Naive B cell (primary cell): ENCODE data around the gene ANKS4B. TPM values are rescaled to one million over a fixed set of nuclear protein-coding genes. Genes with fewer than 3 reads are reported as not detected.
"Not testable (repeated sequence)": the region's sequence is repeated elsewhere in the genome, so short reads cannot be mapped to it uniquely, and the experiment has no call there.

Experiments used
- ATAC-seq, 2 donors: fragments of 150-1000 bp; cut with Tn5 transposase; 2 replicates each; pipeline ENCODE4 v1.10.0; 2021; ENCODE audit warnings: low read depth in 2 of 2, mild to moderate bottlenecking in 2 of 2, moderate library complexity in 2 of 2
- DNase-seq: peaks from one replicate; pipeline ENCODE4 v3.0.0; 2022
- H3K27ac Mint-ChIP-seq, 6 donors: one replicate each; pipeline ENCODE4 v1.8.0; 2020 to 2022; ENCODE audit warnings: mild to moderate bottlenecking in 6 of 6, mixed read lengths in 6 of 6, moderate library complexity in 5 of 6, inconsistent platforms in 2 of 6
- H3K27me3 Mint-ChIP-seq, 3 donors: one replicate each; pipeline ENCODE4 v1.8.0; 2021 to 2022; ENCODE audit warnings: mixed read lengths in 3 of 3, mild to moderate bottlenecking in 1 of 3
- H3K36me3 Mint-ChIP-seq, 2 donors: one replicate each; pipeline ENCODE4 v1.8.0; 2020 to 2022; ENCODE audit warnings: mixed read lengths in 2 of 2, inconsistent platforms in 1 of 2, mild to moderate bottlenecking in 1 of 2
- H3K4me1 Mint-ChIP-seq, 3 donors: one replicate each; pipeline ENCODE4 v1.8.0; 2020 to 2022; ENCODE audit warnings: mixed read lengths in 3 of 3, inconsistent platforms in 1 of 3, mild to moderate bottlenecking in 1 of 3, moderate library complexity in 1 of 3
- H3K4me3 Mint-ChIP-seq, 8 donors: one replicate each; pipeline ENCODE4 v1.8.0; 2020 to 2022; ENCODE audit warnings: mild to moderate bottlenecking in 8 of 8, mixed read lengths in 8 of 8, moderate library complexity in 8 of 8, inconsistent platforms in 2 of 8
- H3K9me3 Mint-ChIP-seq, 7 donors: one replicate each; pipeline ENCODE4 v1.8.0; 2020 to 2022; ENCODE audit warnings: mixed read lengths in 7 of 7, mild to moderate bottlenecking in 5 of 7, inconsistent platforms in 2 of 7, moderate library complexity in 1 of 7
- polyA plus RNA-seq, 6 donors: library from polyadenylated mRNA; unstranded; fragments of 300-500 nt; fragmentation: Illumina TruSeq; gene quantifications; one replicate each; pipeline ENCODE4 v1.2.3, GENCODE V29; 2021; ENCODE audit warnings: low read depth in 6 of 6

The ANKS4B gene
- not detected for polyA plus RNA-seq

GRCh38 chr16:21233521-21234150 is at the start of gene ANKS4B:
ANKS4B (plus strand) TSS chr16:21233699; CDS start chr16:21233738, 39 bp downstream.
- H3K9me3 Mint-ChIP-seq = peaks cover 0 to 4% (median 3%) of the 10 kb centered on the region in 7 donors
- peaks cover 26 to 64% (median 63%) of the 10 kb centered on the region in 3 donors for H3K27me3 Mint-ChIP-seq
- no peaks in the 10 kb centered on the region for H3K36me3 Mint-ChIP-seq

GRCh38 chr16:21183995-21184394 is 49.5 kb upstream of the ANKS4B start:
- H3K36me3 Mint-ChIP-seq = peaks cover 29 to 33% of the 10 kb centered on the region in 2 donors

More at GRCh38 chr16:21233521-21234150, at the start of gene ANKS4B:
- H3K27ac Mint-ChIP-seq = peak within 1 kb of the TSS in 1 of 6 donors; percentile 19
- H3K4me1 Mint-ChIP-seq = no peaks in the 10 kb centered on the region
- H3K4me3 Mint-ChIP-seq = no peak within 1 kb of the TSS
- ATAC-seq (no peak), DNase-seq (no peak)

DNA sequence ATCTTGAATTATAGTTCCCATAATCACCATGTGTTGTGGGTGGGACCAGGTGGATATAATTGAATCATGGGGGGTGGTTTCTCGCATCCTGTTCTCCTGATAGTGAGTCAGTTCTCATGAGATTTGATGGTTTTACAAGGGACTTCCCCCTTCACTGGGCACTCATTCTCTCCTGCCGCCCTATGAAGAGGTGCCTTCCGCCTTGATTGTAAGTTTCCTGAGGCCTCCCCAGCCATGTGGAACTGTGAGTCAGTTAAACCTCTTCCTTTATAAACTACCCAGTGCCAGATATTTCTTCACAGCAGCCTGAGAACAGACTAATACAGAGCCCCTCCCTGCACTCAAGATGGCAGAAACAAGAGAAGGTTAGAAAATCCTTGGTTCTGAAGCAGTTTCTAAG is 48.7 kb upstream of the ANKS4B start:
- H3K27me3 Mint-ChIP-seq = no peaks in the 10 kb centered on the region
- H3K27ac Mint-ChIP-seq = peak overlapping the region in 5 of 6 donors; percentile 48 to 91 (median 75)
- peaks cover 11 to 28% (median 16%) of the 10 kb centered on the region in 7 donors for H3K9me3 Mint-ChIP-seq
- peak; percentile 67 to 72 for ATAC-seq
- H3K4me1 Mint-ChIP-seq = peaks cover 14 to 21% (median 17%) of the 10 kb centered on the region in 3 donors
- peaks cover 27 to 32% of the 10 kb centered on the region in 2 donors for H3K36me3 Mint-ChIP-seq
- no peak overlapping the region for H3K4me3 Mint-ChIP-seq
- peak; percentile 19 for DNase-seq

More at GRCh38 chr16:21183995-21184394, 49.5 kb upstream of the ANKS4B start:
- ATAC-seq (no peak), DNase-seq (no peak)
- H3K27me3 Mint-ChIP-seq = no peaks in the 10 kb centered on the region
- H3K27ac Mint-ChIP-seq = peak overlapping the region in 2 of 6 donors; percentile 54 to 79
- H3K4me1 Mint-ChIP-seq = peaks cover 14 to 18% (median 17%) of the 10 kb centered on the region in 3 donors
- peaks cover 11 to 28% (median 17%) of the 10 kb centered on the region in 7 donors for H3K9me3 Mint-ChIP-seq
- no peak overlapping the region for H3K4me3 Mint-ChIP-seq

GRCh38 chr16:21185659-21186325 is 47.7 kb upstream of the ANKS4B start:
- H3K27ac Mint-ChIP-seq = peak overlapping the region in 1 of 6 donors; percentile 57
- peaks cover 11 to 32% (median 16%) of the 10 kb centered on the region in 7 donors for H3K9me3 Mint-ChIP-seq
- peaks cover 14 to 21% (median 17%) of the 10 kb centered on the region in 3 donors for H3K4me1 Mint-ChIP-seq

DNA sequence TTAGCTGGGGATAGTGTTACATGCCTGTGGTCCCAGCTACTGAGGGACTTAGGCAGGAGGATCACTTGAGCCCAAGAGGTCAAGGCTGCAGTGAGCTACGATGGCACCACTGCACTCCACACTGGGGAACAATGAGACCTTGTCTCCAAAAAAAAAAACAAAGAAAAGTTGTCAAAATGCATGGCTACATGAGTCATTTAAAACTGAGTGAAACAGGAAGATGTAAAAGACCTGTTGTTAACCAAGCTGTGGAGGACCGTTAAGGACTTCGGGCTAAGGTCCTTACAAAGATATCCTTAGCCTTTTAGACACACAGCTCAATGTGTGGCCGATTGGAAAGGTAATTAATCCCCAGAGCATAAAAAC is 47.2 kb upstream of the ANKS4B start:
- DNase-seq (no peak), ATAC-seq (no peak)
- Mint-ChIP-seq H3K36me3 (peaks cover 18 to 24% of the 10 kb centered on the region in 2 donors), H3K4me3 (no peak overlapping the region), H3K27ac (no peak overlapping the region), H3K27me3 (no peaks in the 10 kb centered on the region), H3K4me1 (peaks cover 14 to 21% (median 17%) of the 10 kb centered on the region in 3 donors), H3K9me3 (peaks cover 11 to 32% (median 16%) of the 10 kb centered on the region in 7 donors)

More at GRCh38 chr16:21185659-21186325, 47.7 kb upstream of the ANKS4B start:
- Mint-ChIP-seq H3K4me3 (no peak overlapping the region), H3K36me3 (peaks cover 23 to 29% of the 10 kb centered on the region in 2 donors), H3K27me3 (no peaks in the 10 kb centered on the region)
- no peak for ATAC-seq
- no peak for DNase-seq

DNA sequence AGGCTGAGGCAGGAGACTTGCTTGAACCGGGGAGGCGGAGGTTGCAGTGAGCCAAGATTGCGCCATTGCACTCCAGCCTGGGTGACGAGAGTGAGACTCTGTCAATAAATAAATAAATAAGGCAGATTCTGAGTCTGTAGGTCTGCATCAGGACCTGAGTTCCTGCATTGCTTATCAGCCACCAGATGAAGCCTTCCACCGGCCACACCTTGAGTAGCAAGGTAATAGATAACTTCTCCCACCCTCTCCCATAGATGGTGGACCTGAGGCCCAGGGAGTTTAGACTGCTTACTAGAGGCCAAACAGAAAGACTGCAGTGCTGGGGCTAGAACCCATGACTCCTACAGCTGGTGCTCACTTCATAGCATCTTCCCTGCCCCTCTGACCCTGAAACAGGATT is 44.2 kb upstream of the ANKS4B start:
- H3K9me3 Mint-ChIP-seq = peaks cover 4 to 23% (median 15%) of the 10 kb centered on the region in 7 donors
- peaks cover 13 to 19% (median 16%) of the 10 kb centered on the region in 3 donors for H3K4me1 Mint-ChIP-seq
- peaks cover 9% of the 10 kb centered on the region in 2 donors for H3K36me3 Mint-ChIP-seq
- ATAC-seq (no peak), DNase-seq (no peak)
- H3K27ac Mint-ChIP-seq = no peak overlapping the region
- H3K27me3 Mint-ChIP-seq = no peaks in the 10 kb centered on the region
- peak overlapping the region in 1 of 8 donors; percentile 89 for H3K4me3 Mint-ChIP-seq

- Mint-ChIP-seq H3K36me3 (peaks cover 2% of the 10 kb centered on the region in 2 donors), H3K9me3 (peaks cover 0 to 16% (median 8%) of the 10 kb centered on the region in 7 donors), H3K4me3 (no peak overlapping the region), H3K4me1 (peaks cover 12 to 15% (median 13%) of the 10 kb centered on the region in 3 donors), H3K27me3 (peaks cover 0 to 6% (median 3%) of the 10 kb centered on the region in 3 donors), H3K27ac (no peak overlapping the region)
- no peak for ATAC-seq
- DNase-seq = no peak
These were observed 43.5 kb upstream of the ANKS4B start for GRCh38 chr16:21190013-21190412.

GRCh38 chr16:21190599-21190998 is 42.9 kb upstream of the ANKS4B start:
- peaks cover 0 to 7% (median 3%) of the 10 kb centered on the region in 3 donors for H3K27me3 Mint-ChIP-seq
- H3K36me3 Mint-ChIP-seq = no peaks in the 10 kb centered on the region
- H3K4me1 Mint-ChIP-seq = peaks cover 11 to 20% (median 15%) of the 10 kb centered on the region in 3 donors
- peaks cover 0 to 10% (median 5%) of the 10 kb centered on the region in 7 donors for H3K9me3 Mint-ChIP-seq
- ATAC-seq (no peak), DNase-seq (no peak)
- no peak overlapping the region for H3K4me3 Mint-ChIP-seq
- H3K27ac Mint-ChIP-seq = no peak overlapping the region

DNA sequence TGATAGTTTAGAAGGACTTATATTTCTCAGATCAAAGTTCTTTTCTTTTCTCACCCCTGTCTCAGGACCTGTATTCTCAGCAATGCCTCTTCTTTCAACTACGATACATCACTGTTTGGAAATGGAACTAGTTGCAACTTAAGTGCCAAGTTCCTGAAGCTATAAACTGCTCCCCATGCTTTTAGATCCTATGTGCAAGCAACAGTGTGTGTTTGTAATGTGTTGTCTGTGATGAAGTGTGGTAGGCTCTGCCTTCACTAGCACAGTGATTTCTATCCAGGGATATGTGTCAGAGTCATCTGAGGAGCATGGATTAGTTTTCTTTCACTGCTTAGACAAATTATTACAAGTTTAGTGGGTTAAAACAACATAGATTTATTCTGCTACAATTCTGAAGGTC is 40.5 kb upstream of the ANKS4B start:
- Mint-ChIP-seq H3K9me3 (peaks cover 0 to 6% (median 0%) of the 10 kb centered on the region in 7 donors), H3K27me3 (peaks cover 5 to 8% (median 7%) of the 10 kb centered on the region in 3 donors), H3K4me1 (peaks cover 16 to 29% (median 24%) of the 10 kb centered on the region in 3 donors), H3K36me3 (no peaks in the 10 kb centered on the region), H3K27ac (no peak overlapping the region), H3K4me3 (no peak overlapping the region)
- ATAC-seq (no peak), DNase-seq (no peak)

GRCh38 chr16:21194771-21195301 is 38.7 kb upstream of the ANKS4B start:
- Mint-ChIP-seq H3K9me3 (peaks cover 0 to 6% (median 0%) of the 10 kb centered on the region in 7 donors), H3K27ac (peak overlapping the region in 1 of 6 donors; percentile 39), H3K4me3 (no peak overlapping the region), H3K36me3 (no peaks in the 10 kb centered on the region), H3K4me1 (peaks cover 7 to 22% (median 20%) of the 10 kb centered on the region in 3 donors), H3K27me3 (peaks cover 16 to 22% (median 21%) of the 10 kb centered on the region in 3 donors)
- ATAC-seq = no peak
- no peak for DNase-seq

- Mint-ChIP-seq H3K27ac (peak overlapping the region in 1 of 6 donors; percentile 56), H3K27me3 (peaks cover 21 to 25% (median 24%) of the 10 kb centered on the region in 3 donors), H3K4me1 (peaks cover 7 to 22% (median 20%) of the 10 kb centered on the region in 3 donors)
- not testable (repeated sequence) for DNase-seq, H3K4me3 Mint-ChIP-seq, ATAC-seq, H3K36me3 Mint-ChIP-seq, H3K9me3 Mint-ChIP-seq
These were observed 38.2 kb upstream of the ANKS4B start for GRCh38 chr16:21195330-21195729.

GRCh38 chr16:21197112-21197511 is 36.4 kb upstream of the ANKS4B start:
- no peak for DNase-seq
- H3K4me1 Mint-ChIP-seq = peaks cover 7 to 22% (median 20%) of the 10 kb centered on the region in 3 donors
- H3K27ac Mint-ChIP-seq = peak overlapping the region in 1 of 6 donors; percentile 16
- H3K36me3 Mint-ChIP-seq = no peaks in the 10 kb centered on the region
- peak; percentile 64 to 68 for ATAC-seq
- peaks cover 0 to 5% (median 0%) of the 10 kb centered on the region in 7 donors for H3K9me3 Mint-ChIP-seq
- peaks cover 34 to 43% (median 36%) of the 10 kb centered on the region in 3 donors for H3K27me3 Mint-ChIP-seq
- no peak overlapping the region for H3K4me3 Mint-ChIP-seq

- Mint-ChIP-seq H3K27ac (no peak overlapping the region), H3K4me3 (no peak overlapping the region), H3K9me3 (peaks cover 0 to 5% (median 0%) of the 10 kb centered on the region in 7 donors), H3K4me1 (peaks cover 7 to 22% (median 20%) of the 10 kb centered on the region in 3 donors), H3K36me3 (no peaks in the 10 kb centered on the region), H3K27me3 (peaks cover 38 to 47% (median 39%) of the 10 kb centered on the region in 3 donors)
- DNase-seq (no peak), ATAC-seq (no peak)
These were observed 35.9 kb upstream of the ANKS4B start for GRCh38 chr16:21197621-21198020.
